Lower lobe of right lung (tissue), 2 donors: Measurements from ENCODE around the gene LRRC32. TPM values are rescaled to one million over a fixed set of nuclear protein-coding genes. Genes with fewer than 3 reads are reported as not detected.

Experiments used
- ATAC-seq, 2 donors: fragments of 200-7000 bp; cut with Tn5 transposase; one replicate each; pipeline ENCODE4 v1.9.1; 2020 to 2022; ENCODE audit warnings: mild to moderate bottlenecking in 2 of 2, moderate library complexity in 2 of 2
- DNase-seq: peaks from one replicate; pipeline ENCODE4 v3.0.0-alpha.2; 2020
- H3K27ac ChIP-seq: fragments of 200-600 bp; one replicate; pipeline ENCODE4 v1.8.0; 2022
- H3K27me3 ChIP-seq: fragments of 200-600 bp; one replicate; pipeline ENCODE4 v1.8.0; 2022; ENCODE audit warnings: low read depth
- H3K36me3 ChIP-seq: fragments of 200-600 bp; one replicate; pipeline ENCODE4 v1.8.0; 2022; ENCODE audit warnings: mild to moderate bottlenecking
- H3K4me1 ChIP-seq: fragments of 200-600 bp; one replicate; pipeline ENCODE4 v1.8.0; 2022
- H3K4me3 ChIP-seq: fragments of 200-600 bp; one replicate; pipeline ENCODE4 v1.8.0; 2022; ENCODE audit warnings: mild to moderate bottlenecking
- H3K9me3 ChIP-seq: fragments of 200-600 bp; one replicate; pipeline ENCODE4 v1.8.0; 2022
- intact Hi-C: fragments of 100-400 bp; cut with DNase I; formaldehyde crosslinking; loops from one replicate; pipeline ENCODE4 v1.11.0; 2022
- long read RNA-seq: library from polyadenylated mRNA; unstranded; transcript quantifications from one replicate; pipeline ENCODE4 v2.0.0, GENCODE V29; 2021
- total RNA-seq: library from RNA; stranded (reverse); fragmentation: NEBNext Ultra II Directional; extraction: Animal tissue kit (Norgen Biotek cat#: 25700); gene quantifications from one replicate; pipeline ENCODE4 v1.2.1, GENCODE V29; 2021
- TF ChIP-seq, protein P1 (sequence below): fragments of 200-600 bp; IDR thresholded peaks from one replicate; pipeline ENCODE4 v1.8.0; 2022; ENCODE audit warnings: antibody characterized with exemption, mild to moderate bottlenecking
- donor health status: DM: no; HTN: yes; CAD: no; lungs with severe emphysema.

LRRC32 gene, protein sequence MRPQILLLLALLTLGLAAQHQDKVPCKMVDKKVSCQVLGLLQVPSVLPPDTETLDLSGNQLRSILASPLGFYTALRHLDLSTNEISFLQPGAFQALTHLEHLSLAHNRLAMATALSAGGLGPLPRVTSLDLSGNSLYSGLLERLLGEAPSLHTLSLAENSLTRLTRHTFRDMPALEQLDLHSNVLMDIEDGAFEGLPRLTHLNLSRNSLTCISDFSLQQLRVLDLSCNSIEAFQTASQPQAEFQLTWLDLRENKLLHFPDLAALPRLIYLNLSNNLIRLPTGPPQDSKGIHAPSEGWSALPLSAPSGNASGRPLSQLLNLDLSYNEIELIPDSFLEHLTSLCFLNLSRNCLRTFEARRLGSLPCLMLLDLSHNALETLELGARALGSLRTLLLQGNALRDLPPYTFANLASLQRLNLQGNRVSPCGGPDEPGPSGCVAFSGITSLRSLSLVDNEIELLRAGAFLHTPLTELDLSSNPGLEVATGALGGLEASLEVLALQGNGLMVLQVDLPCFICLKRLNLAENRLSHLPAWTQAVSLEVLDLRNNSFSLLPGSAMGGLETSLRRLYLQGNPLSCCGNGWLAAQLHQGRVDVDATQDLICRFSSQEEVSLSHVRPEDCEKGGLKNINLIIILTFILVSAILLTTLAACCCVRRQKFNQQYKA
- 121 TPM for total RNA-seq
- long read RNA-seq, full-length matches to known transcripts, result 45 of 111 reads
- long read RNA-seq, partial matches to known transcripts, result 21 of 111 reads
- long read RNA-seq, other reads (novel, unspliced or antisense), result 45 of 111 reads

DNA sequence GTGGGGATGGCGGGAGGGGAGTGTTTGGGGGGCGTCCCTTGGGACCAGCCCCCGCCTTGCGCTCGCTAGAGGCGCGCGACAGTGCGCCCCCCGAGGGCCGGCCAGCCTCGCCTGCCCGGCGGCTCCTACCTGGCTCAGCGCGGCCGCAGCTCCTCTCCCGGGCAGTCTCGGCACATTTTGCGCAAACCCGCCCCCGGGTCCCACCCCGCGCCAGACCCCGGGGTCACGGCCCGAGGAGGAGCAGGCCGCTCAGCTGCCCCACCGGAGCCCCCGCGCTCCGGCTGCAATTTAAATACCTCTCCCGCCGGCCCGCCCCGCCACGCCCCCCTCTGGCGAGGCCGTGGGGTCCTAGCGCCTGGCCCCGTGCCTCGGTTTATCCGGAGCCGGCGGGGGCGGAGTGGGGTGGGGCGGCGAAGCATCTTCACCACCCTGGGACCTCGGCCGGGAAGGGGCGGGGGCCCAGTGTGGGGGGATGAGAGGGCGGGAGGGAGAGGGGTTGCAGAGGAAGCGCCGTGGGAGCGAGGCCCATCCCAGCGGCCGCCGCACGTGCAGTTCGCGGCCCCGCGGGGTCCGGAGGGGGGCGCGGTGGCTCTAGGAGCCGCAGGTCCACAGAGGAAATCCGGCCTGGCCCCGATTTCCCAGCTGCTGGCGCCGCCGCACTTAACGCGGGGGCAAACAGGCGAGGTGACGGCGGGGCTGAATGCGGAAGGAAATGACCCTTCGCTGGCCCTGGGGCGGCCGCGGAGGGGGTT lies at the start of gene LRRC32:
Gene LRRC32, minus strand, starts transcription at position 263 of the 752 bp plus-strand sequence. CDS start 4,793 bp downstream, outside the sequence.
- ATAC-seq (peak; percentile 57 to 68), DNase-seq (peak; percentile 72)
- Histone ChIP-seq H3K36me3 (no peaks in the 10 kb centered on the region), H3K27me3 (peaks cover 18% of the 10 kb centered on the region), H3K27ac (peak within 1 kb of the TSS; percentile 81), H3K9me3 (no peaks in the 10 kb centered on the region), H3K4me1 (peaks cover 50% of the 10 kb centered on the region), H3K4me3 (peak within 1 kb of the TSS; percentile 77)
- intact Hi-C loops, result no loop called here
- TF ChIP-seq, protein P1, sequence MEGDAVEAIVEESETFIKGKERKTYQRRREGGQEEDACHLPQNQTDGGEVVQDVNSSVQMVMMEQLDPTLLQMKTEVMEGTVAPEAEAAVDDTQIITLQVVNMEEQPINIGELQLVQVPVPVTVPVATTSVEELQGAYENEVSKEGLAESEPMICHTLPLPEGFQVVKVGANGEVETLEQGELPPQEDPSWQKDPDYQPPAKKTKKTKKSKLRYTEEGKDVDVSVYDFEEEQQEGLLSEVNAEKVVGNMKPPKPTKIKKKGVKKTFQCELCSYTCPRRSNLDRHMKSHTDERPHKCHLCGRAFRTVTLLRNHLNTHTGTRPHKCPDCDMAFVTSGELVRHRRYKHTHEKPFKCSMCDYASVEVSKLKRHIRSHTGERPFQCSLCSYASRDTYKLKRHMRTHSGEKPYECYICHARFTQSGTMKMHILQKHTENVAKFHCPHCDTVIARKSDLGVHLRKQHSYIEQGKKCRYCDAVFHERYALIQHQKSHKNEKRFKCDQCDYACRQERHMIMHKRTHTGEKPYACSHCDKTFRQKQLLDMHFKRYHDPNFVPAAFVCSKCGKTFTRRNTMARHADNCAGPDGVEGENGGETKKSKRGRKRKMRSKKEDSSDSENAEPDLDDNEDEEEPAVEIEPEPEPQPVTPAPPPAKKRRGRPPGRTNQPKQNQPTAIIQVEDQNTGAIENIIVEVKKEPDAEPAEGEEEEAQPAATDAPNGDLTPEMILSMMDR, result no peak

DNA sequence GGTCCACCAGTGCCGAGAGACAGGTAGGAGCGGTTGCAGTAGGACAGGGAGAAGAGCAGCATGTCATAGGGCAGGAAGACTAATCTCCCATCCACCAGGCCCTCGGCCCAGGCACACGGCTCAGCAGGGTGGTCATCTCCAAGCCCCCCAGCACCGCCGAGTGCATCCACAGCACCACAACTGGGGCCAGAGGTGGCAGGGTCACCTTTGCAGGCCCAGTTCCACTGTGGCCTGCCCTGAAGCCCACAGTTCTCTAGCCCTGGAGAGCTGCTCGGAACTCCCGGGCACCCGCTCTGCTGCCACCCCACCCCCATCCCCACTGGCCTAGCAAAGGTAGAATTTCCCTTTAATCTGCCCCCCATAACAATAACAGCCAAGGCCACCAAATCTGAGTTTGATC lies 49.1 kb upstream of the LRRC32 start:
- Histone ChIP-seq H3K9me3 (no peaks in the 10 kb centered on the region), H3K4me3 (no peak overlapping the region), H3K4me1 (peaks cover 12% of the 10 kb centered on the region), H3K36me3 (no peaks in the 10 kb centered on the region), H3K27ac (no peak overlapping the region), H3K27me3 (peaks cover 9% of the 10 kb centered on the region)
- ATAC-seq (no peak), DNase-seq (no peak)
- intact Hi-C loops, result no loop called here
- TF ChIP-seq, protein P1, result no peak

DNA sequence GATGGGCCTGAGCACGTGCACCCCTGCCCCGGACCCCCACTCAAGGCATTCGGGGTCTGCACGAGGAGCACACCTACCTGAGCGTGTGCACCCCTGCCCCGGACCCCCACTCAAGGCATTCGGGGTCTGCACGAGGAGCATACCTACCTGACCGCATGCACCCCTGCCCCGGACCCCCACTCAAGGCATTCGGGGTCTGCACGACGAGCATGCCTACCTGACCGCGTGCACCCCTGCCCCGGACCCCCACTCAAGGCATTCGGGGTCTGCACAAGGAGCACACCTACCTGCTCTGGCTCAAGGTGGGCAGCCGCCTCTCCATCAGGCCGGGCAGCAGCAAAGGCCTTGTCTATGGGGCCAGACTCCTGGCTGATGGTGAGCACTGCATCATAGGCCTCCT lies 48.7 kb upstream of the LRRC32 start:
- intact Hi-C loops, result no loop called here
- peaks cover 12% of the 10 kb centered on the region for H3K4me1 ChIP-seq
- DNase-seq, result no peak
- H3K27ac ChIP-seq, result no peak overlapping the region
- H3K4me3 ChIP-seq, result no peak overlapping the region
- H3K27me3 ChIP-seq, result peaks cover 9% of the 10 kb centered on the region
- TF ChIP-seq, protein P1, result no peak
- no peaks in the 10 kb centered on the region for H3K9me3 ChIP-seq
- no peak for ATAC-seq
- no peaks in the 10 kb centered on the region for H3K36me3 ChIP-seq

DNA sequence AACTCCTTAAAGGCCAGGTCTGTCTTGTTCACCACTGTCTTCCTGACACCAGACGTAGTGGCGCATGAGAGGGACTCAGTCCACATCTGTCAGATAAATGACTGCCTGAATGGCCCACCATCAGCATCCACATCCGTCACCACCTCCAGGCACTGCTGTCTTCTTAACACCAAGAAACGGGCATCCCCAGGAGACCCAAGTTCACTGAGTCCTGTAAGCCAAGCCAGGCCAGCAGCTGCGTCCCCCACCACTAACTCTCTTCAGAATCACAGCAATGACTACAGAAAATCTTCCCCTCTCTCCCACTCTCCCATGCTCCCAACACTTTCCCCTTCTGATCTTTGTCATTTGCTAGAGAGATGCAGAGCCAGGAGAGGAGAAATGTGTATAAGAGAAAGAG lies 47.3 kb upstream of the LRRC32 start:
- no peak overlapping the region for H3K4me3 ChIP-seq
- no peaks in the 10 kb centered on the region for H3K36me3 ChIP-seq
- H3K27me3 ChIP-seq, result peaks cover 6% of the 10 kb centered on the region
- no peak for ATAC-seq
- H3K4me1 ChIP-seq, result peaks cover 12% of the 10 kb centered on the region
- TF ChIP-seq, protein P1, result no peak
- H3K9me3 ChIP-seq, result no peaks in the 10 kb centered on the region
- intact Hi-C loops, result no loop called here
- no peak for DNase-seq
- no peak overlapping the region for H3K27ac ChIP-seq

DNA sequence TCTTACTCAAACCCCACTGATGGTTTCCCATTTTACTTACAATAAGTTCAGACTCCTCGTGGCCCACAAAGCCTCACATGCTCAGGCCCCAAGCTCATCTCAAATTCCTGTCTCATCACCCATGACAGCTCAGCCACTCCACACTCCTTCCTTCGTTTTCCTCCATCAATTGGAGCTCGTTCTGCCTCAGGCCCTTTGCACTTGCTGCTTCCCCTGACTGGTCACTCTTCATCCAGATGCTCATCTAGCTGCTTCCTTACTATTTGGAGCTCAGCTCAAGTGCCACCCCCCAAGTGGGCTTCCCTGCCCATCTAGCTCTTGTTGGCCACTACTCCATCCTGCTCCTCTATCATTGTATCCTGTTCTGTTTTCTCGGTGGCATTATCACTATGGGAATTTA lies 46.8 kb upstream of the LRRC32 start:
- no peaks in the 10 kb centered on the region for H3K9me3 ChIP-seq
- peaks cover 10% of the 10 kb centered on the region for H3K4me1 ChIP-seq
- TF ChIP-seq, protein P1, result no peak
- no peak overlapping the region for H3K27ac ChIP-seq
- intact Hi-C loops, result no loop called here
- H3K4me3 ChIP-seq, result no peak overlapping the region
- H3K27me3 ChIP-seq, result peaks cover 4% of the 10 kb centered on the region
- no peak for ATAC-seq
- DNase-seq, result no peak
- no peaks in the 10 kb centered on the region for H3K36me3 ChIP-seq
